AG09319 (cell line): ENCODE measurements around the gene SLC27A5.
A peak's percentile ranks its signal among the peaks of the same experiment; 100 is the strongest.

Source experiments
- DNase-seq: peaks from one replicate; pipeline ENCODE4 v3.0.0-alpha.2; 2010; ENCODE audit warnings: low read depth; ENCODE audit errors: extremely low read depth
- CTCF ChIP-seq: IDR thresholded peaks from 2 replicates; pipeline ENCODE4 v1.5.1; 2011; ENCODE audit warnings: low read depth, mild to moderate bottlenecking, inconsistent platforms, low read length, moderate library complexity

The SLC27A5 gene

DNA sequence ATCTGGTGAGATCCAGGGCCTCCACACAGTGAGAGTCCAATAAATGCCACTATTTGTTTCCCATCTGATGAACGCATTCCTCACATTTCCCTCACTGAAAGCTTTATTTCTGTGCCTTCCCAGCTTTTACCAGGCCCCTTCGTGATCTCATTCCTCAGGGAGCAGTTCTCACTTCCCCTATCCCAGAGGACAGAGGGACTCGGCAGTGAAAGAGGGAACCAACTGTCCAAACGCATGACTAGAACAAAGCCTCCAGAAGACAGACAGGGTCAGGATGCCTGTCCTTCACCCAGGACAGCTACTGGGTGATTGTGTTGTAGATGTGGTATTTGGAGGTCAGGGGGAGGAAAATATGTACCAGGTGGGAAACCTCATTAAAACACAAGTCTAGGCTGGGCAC is 9.9 kb upstream of the SLC27A5 start:
- TF ChIP-seq CTCF: no peak

DNA sequence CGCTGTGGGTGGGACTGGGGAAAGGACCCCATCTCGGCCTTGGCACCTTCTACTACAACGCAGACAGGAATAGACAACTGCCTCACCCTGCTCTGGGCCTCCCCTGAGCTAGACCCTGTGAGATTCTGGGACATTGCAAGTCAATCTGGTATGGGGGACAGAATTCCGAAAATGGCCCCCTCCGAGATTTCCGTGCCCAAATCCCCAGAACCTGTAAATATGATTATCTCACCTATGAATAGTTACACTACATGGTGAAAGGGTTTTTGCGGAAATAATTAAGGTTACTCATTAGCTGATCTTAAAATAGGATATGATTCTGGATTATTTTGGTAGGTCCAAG is 8.4 kb upstream of the SLC27A5 start:
- no peak for DNase-seq

More for the DNA sequence above, 9.9 kb upstream of the SLC27A5 start:
- no peak for DNase-seq

DNA sequence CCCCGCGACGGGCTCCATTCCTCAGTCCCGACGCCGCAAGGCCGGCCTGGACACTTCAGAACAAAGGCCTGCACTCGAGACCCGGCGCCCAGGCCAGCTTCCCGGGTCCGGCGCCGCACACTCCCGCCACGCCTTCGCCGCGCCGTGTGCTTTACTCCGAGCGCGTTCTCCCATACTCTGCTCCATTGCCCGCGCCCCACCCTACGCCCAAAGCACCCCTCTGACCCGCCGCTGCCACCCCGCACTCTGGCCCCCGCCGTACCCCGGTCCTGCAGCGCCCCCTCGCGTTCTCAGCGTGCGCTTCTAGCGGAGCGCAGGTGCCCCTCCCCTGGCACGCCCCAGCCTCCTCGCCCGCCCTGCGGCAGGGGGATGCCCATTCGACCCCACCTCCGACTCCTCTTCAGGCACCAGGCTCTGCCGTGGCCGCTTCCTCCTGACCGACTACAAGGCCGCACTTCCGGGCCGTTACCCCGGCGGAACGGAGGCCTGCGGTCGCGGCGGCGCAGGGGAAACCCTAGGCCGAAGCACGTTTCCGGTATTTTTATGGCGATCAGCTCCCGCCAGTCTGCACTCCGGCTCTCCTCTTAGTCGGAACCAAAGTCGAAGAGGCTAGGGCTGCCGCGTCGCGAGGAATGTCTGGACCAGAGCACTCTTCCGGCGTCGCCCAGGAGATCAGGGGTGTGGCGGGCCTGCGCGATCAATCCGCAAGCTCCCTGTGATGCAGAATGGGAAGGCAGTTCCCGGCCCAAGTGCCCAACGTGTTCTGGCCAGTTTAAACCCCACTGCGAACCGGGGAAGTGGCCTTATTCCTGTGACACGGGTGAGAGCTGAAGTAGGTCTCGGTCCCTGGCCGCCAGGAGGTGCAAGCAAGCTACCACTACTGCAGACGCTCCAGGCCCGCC is 7.8 kb upstream of the SLC27A5 start, which contains the start of gene ZBTB45:
TSS of gene ZBTB45 (minus strand) at position 456 of the 902 bp plus-strand sequence. CDS start 2,137 bp downstream, outside the sequence.
- DNase-seq: peak; percentile 89
- peak; percentile 72 for TF ChIP-seq CTCF

More for the DNA sequence above, 8.4 kb upstream of the SLC27A5 start:
- TF ChIP-seq CTCF: no peak

DNA sequence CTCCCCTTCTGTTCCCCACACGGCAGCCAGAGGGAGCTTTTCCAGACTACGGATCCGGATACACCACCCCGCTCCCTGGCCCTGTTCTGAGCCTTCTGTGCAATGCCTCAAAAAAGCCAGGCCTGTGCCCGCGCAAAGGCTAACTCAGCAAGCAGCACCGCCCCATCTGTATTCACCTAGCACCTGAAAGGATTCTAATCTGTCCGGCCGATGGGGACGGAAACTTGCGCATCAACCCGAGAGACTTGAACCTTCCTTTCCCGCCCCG is 7.2 kb upstream of the SLC27A5 start:
- DNase-seq: peak; percentile 28
- TF ChIP-seq CTCF: peak; percentile 83

- TF ChIP-seq CTCF: no peak
- DNase-seq: no peak
Observed at GRCh38 chr19:58518256-58519086, 6.7 kb upstream of the SLC27A5 start.

GRCh38 chr19:58516964-58517833 is 5.4 kb upstream of the SLC27A5 start:
- no peak for DNase-seq
- no peak for TF ChIP-seq CTCF
